Ovary (tissue), 3 donors: ENCODE data around the gene NPRL2.

Source experiments
- POLR2A ChIP-seq: fragments of 450-650 bp; IDR thresholded peaks from one replicate; pipeline ENCODE4 v1.6.1; 2017; ENCODE audit warnings: antibody characterized with exemption, mild to moderate bottlenecking, moderate library complexity
- TF ChIP-seq, protein P1 (sequence below), 3 donors: fragments of 450-650 bp in 2 of 3; fragments of 200-600 bp in 1 of 3; IDR thresholded peaks; one replicate each; pipeline versions ENCODE4 v1.5.1 to v1.8.0; 2016 to 2022; ENCODE audit warnings: antibody characterized with exemption in 3 of 3, mild to moderate bottlenecking in 1 of 3
- donor health status: DM: no; HTN: no; CAD: no.

- TF ChIP-seq POLR2A, result no peak
- TF ChIP-seq, protein P1, sequence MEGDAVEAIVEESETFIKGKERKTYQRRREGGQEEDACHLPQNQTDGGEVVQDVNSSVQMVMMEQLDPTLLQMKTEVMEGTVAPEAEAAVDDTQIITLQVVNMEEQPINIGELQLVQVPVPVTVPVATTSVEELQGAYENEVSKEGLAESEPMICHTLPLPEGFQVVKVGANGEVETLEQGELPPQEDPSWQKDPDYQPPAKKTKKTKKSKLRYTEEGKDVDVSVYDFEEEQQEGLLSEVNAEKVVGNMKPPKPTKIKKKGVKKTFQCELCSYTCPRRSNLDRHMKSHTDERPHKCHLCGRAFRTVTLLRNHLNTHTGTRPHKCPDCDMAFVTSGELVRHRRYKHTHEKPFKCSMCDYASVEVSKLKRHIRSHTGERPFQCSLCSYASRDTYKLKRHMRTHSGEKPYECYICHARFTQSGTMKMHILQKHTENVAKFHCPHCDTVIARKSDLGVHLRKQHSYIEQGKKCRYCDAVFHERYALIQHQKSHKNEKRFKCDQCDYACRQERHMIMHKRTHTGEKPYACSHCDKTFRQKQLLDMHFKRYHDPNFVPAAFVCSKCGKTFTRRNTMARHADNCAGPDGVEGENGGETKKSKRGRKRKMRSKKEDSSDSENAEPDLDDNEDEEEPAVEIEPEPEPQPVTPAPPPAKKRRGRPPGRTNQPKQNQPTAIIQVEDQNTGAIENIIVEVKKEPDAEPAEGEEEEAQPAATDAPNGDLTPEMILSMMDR (IDR thresholded peaks at IDR 0.05), result no peak
Measured at GRCh38 chr3:50316657-50317242, 33.8 kb downstream of the NPRL2 start.
